ENCODE results near the gene NFIL3.

DNA sequence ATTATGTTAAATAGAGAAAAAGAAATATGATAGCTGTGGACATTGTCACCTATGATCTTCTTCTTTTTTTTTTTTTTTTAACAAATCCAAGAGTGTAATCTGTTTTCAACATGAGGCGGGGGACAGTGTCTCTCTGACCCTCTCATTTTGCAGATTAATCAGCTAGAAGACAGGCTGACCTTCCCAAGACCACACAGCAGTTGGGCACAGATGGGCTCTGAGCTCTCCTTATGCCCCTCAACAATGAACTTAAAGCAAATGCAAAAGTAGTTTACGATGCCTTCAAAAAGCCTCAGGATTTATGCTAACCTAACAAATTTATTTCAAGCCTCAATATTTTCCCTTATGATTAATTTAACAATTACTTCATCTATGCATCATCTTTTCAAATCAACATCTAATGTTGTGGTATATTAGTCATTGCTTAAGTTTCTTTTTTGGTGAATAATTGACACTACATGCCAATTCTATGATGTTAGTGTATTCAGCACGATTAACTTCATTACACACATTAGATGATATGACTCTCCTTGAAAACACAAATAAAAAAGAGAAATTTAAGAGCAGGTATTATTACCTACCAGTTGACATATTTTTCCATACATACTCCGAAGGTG is 7.4 kb downstream of the NFIL3 start:
- TF ChIP-seq, protein P1, sequence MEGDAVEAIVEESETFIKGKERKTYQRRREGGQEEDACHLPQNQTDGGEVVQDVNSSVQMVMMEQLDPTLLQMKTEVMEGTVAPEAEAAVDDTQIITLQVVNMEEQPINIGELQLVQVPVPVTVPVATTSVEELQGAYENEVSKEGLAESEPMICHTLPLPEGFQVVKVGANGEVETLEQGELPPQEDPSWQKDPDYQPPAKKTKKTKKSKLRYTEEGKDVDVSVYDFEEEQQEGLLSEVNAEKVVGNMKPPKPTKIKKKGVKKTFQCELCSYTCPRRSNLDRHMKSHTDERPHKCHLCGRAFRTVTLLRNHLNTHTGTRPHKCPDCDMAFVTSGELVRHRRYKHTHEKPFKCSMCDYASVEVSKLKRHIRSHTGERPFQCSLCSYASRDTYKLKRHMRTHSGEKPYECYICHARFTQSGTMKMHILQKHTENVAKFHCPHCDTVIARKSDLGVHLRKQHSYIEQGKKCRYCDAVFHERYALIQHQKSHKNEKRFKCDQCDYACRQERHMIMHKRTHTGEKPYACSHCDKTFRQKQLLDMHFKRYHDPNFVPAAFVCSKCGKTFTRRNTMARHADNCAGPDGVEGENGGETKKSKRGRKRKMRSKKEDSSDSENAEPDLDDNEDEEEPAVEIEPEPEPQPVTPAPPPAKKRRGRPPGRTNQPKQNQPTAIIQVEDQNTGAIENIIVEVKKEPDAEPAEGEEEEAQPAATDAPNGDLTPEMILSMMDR (IDR thresholded peaks at IDR 0.05), result no peak
- TF ChIP-seq POLR2A (IDR thresholded peaks at IDR 0.05), result no peak
